ENCODE measurements around the gene TMEM86B. TPM values are rescaled to one million over a fixed set of nuclear protein-coding genes. Genes with fewer than 3 reads are reported as not detected.

Gene TMEM86B, protein sequence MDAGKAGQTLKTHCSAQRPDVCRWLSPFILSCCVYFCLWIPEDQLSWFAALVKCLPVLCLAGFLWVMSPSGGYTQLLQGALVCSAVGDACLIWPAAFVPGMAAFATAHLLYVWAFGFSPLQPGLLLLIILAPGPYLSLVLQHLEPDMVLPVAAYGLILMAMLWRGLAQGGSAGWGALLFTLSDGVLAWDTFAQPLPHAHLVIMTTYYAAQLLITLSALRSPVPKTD
- polyA plus RNA-seq (ENCODE audit: insufficient read length in 10 of 10) = 1 to 10 TPM; 1.4 to 3.5 (median 2.9) TPM
- long read RNA-seq, donor 1 = 0 reads
- long read RNA-seq, donor 2 = 0 reads
- long read RNA-seq, donor 3 = 0 reads
- long read RNA-seq, donor 4 = 0 reads
- long read RNA-seq, donor 5 = 0 reads
- long read RNA-seq, donor 6, partial matches to known transcripts = 0 of 2 reads
- long read RNA-seq, donor 6, other reads (novel, unspliced or antisense) = 0 of 2 reads
- long read RNA-seq, donor 7, partial matches to known transcripts = 0 of 1 reads
- long read RNA-seq, donor 7, other reads (novel, unspliced or antisense) = 0 of 1 reads
- long read RNA-seq, donor 8, partial matches to known transcripts = 0 of 2 reads
- long read RNA-seq, donor 8, other reads (novel, unspliced or antisense) = 0 of 2 reads
- long read RNA-seq, donor 9, partial matches to known transcripts = 0 of 1 reads
- long read RNA-seq, donor 9, other reads (novel, unspliced or antisense) = 0 of 1 reads

GRCh38 chr19:55228403-55229031 is at the start of gene TMEM86B:
Gene TMEM86B (minus strand): TSS chr19:55228763. CDS start chr19:55228741, 22 bp downstream.
- DNase-seq = no peak

- no peak for DNase-seq
Measured at GRCh38 chr19:55277494-55277893, 48.9 kb upstream of the TMEM86B start.

DNA sequence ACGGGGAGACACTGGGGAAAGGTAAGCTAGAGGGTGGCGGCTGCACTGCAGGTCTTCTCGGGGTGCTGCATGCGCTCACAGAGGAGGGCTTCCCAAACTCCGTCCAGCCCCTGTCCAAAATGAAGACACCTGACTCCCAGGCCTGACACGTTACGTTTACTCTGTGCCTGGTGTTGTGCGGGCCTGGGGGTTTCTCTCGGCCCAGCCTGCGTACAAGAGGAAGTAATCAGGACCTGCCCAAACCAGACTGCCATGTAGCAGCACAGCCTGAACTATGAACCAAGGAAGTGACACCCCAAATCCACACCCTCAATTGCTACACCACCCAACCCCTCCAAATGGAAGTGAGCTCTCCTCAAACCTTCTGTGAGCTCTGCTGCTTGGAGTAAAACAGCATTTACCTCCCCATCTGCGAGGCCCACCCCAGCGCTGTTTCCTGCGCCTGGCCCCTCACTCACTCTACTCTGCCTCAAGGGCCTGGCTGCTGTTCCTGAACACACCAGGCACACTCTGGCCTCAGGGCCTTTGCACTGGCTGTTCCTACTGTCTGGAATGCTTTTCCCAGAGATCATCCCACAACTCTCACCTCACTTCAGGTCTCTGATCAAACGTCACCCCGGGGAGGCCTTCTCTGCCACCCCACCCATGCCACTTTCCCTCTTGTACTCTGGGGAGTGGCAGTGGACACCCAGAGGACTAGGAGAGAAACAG is 48.3 kb upstream of the TMEM86B start:
- no peak for DNase-seq

GRCh38 chr19:55275851-55276719 is 47.5 kb upstream of the TMEM86B start:
- no peak for DNase-seq

GRCh38 chr19:55273978-55274707 is 45.6 kb upstream of the TMEM86B start:
- DNase-seq = no peak

DNA sequence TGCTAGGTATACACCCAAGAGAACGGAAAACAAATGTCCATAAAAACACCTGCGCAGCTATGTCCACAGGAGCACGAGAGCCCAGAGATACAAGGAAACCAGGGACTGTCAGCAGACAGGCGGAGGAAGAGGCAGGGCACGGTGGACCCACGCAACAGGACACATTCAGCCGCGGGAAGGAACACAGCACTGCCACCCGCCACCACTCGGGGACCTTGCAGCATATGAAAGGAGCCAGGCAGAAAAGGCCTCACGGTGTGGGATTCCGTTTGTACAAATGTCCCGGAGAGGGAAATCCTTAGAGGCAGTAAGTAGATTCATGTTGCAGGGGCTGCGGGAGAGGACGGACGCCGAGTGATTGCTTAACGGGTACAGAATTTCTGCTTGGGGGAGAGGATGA is 43.6 kb upstream of the TMEM86B start:
- no peak for DNase-seq

DNA sequence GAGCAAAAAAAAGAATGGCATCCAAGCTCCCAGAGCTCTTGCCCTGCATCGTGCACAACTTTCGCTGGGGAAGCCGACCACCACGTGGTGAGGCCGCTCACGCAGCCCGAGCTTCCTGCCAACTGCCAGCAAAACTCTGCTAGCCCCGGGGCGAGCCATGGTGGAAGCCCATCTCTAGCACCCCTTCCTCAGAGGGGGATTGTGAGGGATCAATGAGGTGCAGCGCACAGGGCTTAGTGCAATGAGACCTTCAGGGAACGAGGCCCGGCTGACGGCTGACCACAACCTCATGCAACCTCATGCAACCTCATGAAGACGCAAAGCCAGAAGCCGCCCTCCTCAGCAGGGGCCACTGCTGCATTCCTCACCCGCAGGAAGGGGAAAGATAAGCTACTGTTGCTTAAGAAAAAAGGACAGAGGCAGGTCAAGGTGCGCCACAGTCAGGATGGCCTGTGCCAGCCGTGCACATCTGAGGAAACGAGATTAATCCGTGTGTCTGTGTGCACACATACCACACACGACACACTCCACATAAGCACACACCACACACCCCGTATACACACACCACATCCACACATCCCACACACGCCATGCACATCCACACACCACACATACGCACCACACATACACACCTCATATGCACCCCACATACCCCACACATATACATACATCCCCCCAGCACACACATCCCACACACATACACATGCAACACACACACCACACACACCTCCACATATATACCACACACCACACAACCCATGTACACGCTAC is 41.8 kb upstream of the TMEM86B start:
- DNase-seq = no peak

DNA sequence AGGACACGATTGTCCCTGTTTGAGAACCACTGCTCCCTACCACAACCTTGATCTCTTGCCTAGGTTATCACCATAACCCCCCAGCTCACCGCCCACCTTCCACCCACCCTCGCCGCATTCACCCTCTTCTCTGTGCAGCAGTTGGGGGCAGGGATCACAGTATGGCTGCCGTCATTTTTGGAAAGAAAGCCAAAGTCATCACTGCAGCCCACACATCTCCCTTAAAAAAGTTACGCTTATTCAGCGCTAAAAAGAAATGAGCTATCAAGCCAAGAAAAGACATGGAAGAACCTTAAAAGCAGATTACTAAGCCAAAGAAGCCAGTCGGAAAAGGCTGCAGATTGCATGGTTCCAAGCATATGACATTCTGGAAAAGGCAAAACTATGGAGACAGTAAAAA is 40.7 kb upstream of the TMEM86B start:
- DNase-seq = no peak

DNA sequence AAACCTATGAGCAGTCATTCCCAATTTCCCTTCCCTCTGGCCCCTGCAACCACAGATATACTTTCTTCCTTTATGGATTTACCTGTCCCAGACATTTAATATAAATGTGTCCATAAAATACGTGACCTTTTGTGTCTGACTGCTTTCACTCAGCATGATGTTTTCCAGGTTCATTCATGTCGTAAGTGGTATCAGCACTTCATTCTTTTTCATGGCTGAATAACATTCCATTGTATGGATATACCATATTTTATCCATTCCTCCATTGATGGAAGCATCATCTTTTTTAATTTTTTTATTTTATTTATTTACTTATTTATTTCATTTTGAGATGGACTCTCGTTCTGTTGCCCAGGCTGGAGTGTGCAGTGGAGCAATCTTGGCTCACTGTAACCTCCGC is 38.3 kb upstream of the TMEM86B start:
- DNase-seq = no peak

GRCh38 chr19:55266404-55266803 is 37.8 kb upstream of the TMEM86B start:
- DNase-seq = no peak

DNA sequence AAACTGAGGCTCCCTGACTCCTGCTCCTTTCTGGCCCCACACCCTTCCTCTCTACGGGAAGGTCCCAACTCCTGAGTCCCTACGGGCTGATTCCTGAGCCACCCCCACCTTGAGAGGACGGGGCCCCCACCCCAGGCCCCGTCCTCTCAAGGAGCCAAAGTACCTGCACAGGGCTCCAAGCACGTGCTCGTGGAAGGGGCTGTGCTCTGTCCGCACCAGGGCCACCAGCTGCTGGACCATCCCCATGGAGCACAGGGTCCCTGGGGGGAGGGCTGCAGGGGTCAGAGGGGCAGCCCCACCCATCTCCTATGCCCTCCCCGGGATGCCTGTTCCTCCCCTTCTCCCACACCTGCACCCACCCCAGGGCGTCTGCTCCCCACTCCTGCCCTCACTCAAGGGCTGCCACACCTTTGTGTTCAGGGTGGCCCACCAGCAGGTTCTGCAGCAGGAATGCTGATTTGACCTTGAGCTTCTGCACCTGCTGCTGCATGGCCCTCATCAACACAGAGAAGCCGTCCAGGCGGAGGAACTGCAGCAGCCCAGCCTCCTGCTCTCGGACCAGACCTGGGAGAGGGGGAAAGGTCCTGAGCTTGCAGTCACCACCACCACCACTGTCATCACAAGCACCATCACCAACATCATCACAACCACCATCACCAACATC is 37.3 kb upstream of the TMEM86B start:
- no peak for DNase-seq

- no peak for DNase-seq
Measured at GRCh38 chr19:55265173-55265572, 36.6 kb upstream of the TMEM86B start.

DNA sequence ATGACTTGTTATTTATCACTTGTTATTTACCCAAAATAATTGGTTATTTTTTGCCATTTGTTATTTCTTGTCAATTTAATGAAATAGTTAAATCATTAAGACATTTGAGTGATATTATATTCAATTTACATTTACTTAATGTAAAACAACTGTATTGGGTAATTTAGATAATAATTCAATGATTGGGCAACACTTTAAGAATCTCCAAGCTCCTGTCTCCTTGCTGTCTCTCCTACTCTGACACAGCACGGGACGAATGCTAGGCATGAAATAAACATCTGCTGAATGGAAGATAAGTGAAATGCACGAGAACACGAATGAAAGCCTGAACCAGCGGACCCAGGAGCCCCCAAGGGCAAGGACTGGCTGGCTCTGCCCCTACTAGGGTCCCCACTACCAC is 36.0 kb upstream of the TMEM86B start:
- no peak for DNase-seq

- DNase-seq = no peak
Measured at GRCh38 chr19:55262359-55262758, 33.8 kb upstream of the TMEM86B start.

DNA sequence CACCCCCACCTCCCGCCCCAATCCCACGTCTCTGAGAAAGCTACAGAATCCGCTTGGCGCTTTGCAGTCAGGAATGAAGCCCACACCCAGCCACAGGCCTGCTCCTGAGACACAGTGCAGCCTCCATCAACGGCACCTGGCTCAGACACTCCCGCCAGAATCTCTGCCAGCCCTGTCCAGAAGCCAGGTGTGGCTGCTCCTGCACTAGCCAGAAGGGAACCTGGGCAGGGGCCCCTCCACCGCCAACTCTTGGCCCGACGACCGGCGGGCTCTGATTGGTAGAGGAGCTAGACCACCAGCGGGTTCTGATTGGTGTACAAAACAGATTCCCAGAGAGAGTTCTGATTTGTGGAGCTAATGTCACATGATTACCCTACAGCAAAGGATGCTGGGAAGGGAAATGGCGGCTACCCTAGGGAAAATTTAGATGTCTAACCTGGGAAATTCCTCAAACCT is 33.1 kb upstream of the TMEM86B start:
- no peak for DNase-seq

DNA sequence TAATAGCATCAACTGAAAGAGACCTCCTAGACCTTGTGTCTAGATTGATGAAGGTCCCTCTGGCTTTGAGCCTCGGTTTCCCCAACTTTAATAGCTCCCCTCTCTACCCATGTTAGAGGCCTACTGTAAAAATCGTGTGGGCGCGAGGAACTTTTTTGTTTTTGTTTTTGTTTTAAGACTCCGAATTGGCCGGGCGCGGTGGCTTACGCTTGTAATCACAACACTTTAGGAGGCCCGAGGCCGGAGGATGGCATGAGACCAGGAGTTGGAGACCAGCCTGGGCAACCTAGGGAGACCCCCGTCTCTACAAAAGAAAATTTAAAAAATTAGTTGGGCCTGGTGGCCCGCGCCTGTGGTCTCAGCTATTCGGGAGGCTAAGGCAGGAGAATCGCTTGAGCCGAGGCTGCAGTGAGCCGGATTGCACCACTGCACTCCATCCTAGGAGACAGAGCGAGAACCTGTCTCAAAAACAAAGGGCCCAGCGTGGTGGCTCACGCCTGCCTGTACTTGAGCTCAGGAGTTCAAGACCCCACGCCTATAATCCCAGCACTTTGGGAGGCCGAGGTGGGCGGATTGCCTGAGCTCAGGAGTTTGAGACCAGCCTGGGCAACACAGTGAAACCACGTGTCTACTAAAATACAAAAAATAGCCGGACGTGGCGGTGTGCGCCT is 31.1 kb upstream of the TMEM86B start:
- no peak for DNase-seq

GRCh38 chr19:55258828-55259539 is 30.4 kb upstream of the TMEM86B start, which contains the start of gene PPP6R1:
Gene PPP6R1 (minus strand): TSS chr19:55259017. CDS start chr19:55247103, 11,914 bp downstream.
- DNase-seq = peak; percentile 100

DNA sequence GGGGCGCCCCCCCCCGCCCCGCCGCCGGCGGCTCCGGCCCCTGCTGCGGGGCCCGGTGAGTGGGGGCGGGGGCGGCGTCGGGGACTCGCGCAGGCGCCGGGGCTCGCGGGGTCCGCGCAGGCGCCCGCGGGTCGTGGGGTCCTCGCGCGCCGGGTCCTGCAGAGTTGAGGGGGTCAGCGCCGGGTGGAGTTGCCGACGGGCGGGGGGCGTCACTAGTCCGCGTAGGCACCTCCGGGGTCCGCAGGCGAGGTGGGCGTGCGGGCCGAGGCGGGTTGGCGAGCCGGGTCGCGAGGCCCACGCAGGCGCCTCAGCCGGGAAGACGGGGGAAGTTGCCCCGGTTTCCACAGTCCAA is 29.9 kb upstream of the TMEM86B start:
- DNase-seq = no peak
